ENCODE results near the gene SALL3.

DNA sequence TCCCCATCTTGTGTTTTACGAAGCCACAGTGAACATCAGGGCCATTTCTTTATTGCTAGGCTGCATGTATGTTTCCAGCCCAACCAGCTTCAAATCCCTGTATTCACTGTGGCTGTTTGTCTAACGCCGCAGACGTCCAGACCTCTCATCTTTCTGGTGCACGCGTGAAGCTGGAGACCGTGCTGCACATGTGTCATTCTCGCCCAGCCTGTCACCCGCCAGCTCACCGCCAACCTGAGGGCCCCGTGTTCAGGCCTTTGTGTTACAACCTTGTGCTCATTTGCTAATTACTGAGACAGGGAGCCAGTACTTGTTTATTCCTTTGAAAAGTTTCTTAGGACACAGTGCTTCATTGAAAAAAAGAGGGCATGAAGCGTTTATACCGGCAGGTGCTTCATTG, 21.4 kb downstream of the SALL3 start:
- TF ChIP-seq, protein P1, sequence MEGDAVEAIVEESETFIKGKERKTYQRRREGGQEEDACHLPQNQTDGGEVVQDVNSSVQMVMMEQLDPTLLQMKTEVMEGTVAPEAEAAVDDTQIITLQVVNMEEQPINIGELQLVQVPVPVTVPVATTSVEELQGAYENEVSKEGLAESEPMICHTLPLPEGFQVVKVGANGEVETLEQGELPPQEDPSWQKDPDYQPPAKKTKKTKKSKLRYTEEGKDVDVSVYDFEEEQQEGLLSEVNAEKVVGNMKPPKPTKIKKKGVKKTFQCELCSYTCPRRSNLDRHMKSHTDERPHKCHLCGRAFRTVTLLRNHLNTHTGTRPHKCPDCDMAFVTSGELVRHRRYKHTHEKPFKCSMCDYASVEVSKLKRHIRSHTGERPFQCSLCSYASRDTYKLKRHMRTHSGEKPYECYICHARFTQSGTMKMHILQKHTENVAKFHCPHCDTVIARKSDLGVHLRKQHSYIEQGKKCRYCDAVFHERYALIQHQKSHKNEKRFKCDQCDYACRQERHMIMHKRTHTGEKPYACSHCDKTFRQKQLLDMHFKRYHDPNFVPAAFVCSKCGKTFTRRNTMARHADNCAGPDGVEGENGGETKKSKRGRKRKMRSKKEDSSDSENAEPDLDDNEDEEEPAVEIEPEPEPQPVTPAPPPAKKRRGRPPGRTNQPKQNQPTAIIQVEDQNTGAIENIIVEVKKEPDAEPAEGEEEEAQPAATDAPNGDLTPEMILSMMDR (IDR thresholded peaks at IDR 0.05) = no peak
- no peak for TF ChIP-seq POLR2A (IDR thresholded peaks at IDR 0.05)
- TF ChIP-seq EP300 (IDR thresholded peaks at IDR 0.05) = no peak

Measured in ovary (tissue), 3 donors.